ENCODE results near the gene RHBDL1. TPM values are rescaled to one million over a fixed set of nuclear protein-coding genes. Genes with fewer than 3 reads are reported as not detected.
A peak's percentile ranks its signal among the peaks of the same experiment; 100 is the strongest.

The RHBDL1 gene
- total and polyA plus RNA-seq, 2 donors (not counting 1 experiment from before 2014, with no cell fraction given): 0.76 to 7.1 TPM

DNA sequence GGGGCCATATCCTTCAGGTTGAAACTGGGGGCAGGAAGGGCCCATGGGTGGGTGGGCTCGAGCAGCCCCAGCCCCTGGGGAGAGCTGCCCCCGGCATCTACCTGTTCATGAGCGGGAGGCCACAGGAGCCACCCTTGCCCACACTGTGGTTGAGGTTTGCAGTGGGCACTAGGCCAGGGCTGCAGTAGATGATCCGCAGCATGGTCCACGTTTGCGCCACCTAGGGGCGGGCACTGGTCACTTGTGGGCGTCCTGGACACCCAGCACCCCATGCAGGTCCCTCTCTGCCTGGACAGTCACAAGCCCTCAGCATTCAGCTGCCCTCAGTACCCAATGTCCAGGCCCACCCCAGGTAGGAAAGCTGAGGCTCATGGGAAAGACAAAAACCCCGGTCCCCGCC lies 10.5 kb downstream of the RHBDL1 start:
- no peak overlapping the region for H3K9ac ChIP-seq (ENCODE audit: insufficient read depth, low read length)
- peaks cover 35% of the 10 kb centered on the region for H3K79me2 ChIP-seq (ENCODE audit: control insufficient read depth, insufficient read depth, low read length)
- peak; percentile 26 to 30 for DNase-seq (ENCODE audit: low read depth in 2 of 2)
- H3K27ac ChIP-seq (ENCODE audit: insufficient read depth, low read length): no peak overlapping the region
- no peaks in the 10 kb centered on the region for H3K27me3 ChIP-seq (ENCODE audit: control insufficient read depth, insufficient read depth, low read length)
- TF ChIP-seq EZH2 (IDR thresholded peaks at IDR 0.05; ENCODE audit: low read length, missing control alignments): no peak
- TF ChIP-seq, protein P1, sequence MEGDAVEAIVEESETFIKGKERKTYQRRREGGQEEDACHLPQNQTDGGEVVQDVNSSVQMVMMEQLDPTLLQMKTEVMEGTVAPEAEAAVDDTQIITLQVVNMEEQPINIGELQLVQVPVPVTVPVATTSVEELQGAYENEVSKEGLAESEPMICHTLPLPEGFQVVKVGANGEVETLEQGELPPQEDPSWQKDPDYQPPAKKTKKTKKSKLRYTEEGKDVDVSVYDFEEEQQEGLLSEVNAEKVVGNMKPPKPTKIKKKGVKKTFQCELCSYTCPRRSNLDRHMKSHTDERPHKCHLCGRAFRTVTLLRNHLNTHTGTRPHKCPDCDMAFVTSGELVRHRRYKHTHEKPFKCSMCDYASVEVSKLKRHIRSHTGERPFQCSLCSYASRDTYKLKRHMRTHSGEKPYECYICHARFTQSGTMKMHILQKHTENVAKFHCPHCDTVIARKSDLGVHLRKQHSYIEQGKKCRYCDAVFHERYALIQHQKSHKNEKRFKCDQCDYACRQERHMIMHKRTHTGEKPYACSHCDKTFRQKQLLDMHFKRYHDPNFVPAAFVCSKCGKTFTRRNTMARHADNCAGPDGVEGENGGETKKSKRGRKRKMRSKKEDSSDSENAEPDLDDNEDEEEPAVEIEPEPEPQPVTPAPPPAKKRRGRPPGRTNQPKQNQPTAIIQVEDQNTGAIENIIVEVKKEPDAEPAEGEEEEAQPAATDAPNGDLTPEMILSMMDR (conservative IDR thresholded peaks at IDR 0.05 in 1 of 2, IDR thresholded peaks at IDR 0.05 in 1 of 2; ENCODE audit: low read depth in 1 of 2, low read length in 2 of 2): peak; percentile 23 to 49
- no peak overlapping the region for H2AFZ ChIP-seq (ENCODE audit: low read length)
- H3K4me1 ChIP-seq (ENCODE audit: control insufficient read depth, extremely low read depth, insufficient read depth, low read length): peaks cover 20% of the 10 kb centered on the region
- peaks cover 38% of the 10 kb centered on the region for H3K36me3 ChIP-seq (ENCODE audit: control insufficient read depth, insufficient read depth, low read length)
- H3K4me3 ChIP-seq (replicated peaks in 1 of 4; ENCODE audit: control extremely low read depth in 1 of 4, insufficient read depth in 1 of 4, low read depth in 3 of 4, low read length in 4 of 4): no peak overlapping the region
- H4K20me1 ChIP-seq (ENCODE audit: control insufficient read depth, extremely low read depth, insufficient read depth, low read length): no peaks in the 10 kb centered on the region
- no peaks in the 10 kb centered on the region for H3K9me3 ChIP-seq (ENCODE audit: control insufficient read depth, insufficient read depth, low read depth, low read length)
- no peak overlapping the region for H3K4me2 ChIP-seq (ENCODE audit: extremely low read depth, insufficient read depth, low read length)

DNA sequence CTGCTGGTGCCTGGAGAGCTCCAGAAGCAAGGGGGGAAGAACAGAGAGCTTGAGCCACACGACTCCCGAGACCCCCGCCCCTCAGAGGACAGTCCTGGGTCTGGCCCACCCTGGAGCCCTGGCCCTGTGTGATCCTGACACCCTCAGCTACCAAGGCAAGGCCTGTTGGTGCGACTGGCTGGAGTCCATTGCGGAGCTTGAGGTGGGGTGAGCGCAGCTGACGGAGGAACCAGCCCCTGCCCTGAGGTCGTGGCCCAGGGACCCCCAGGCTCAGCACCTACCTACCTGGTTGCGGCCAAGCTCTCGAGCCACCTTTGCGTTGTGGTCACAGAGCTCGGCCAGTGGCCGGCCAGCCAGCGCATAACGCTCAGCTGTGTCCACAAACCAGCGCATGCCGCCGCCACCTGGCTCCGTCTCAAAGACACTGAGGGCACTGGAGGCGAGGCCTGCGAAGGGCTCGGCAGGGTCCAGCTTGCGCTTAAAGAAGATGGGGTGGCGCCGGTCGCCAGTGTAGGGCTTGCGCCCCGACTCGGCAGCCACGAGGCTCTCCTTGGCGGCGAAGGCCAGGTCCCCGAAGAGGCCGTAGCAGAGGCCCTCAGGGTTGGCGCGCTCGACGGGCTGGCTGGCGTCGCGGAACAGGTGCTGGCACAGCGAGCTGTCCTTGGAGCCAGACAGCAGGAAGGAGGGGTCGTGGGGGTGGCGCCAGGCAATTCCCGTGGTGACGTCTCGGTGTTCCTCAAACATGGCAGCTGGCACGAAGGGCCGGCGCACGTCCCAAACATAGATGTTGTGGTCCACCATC lies 11.2 kb downstream of the RHBDL1 start:
- H3K27ac ChIP-seq (ENCODE audit: insufficient read depth, low read length): no peak overlapping the region
- peaks cover 28% of the 10 kb centered on the region for H3K79me2 ChIP-seq (ENCODE audit: control insufficient read depth, insufficient read depth, low read length)
- H3K9ac ChIP-seq (ENCODE audit: insufficient read depth, low read length): no peak overlapping the region
- no peaks in the 10 kb centered on the region for H4K20me1 ChIP-seq (ENCODE audit: control insufficient read depth, extremely low read depth, insufficient read depth, low read length)
- H3K4me1 ChIP-seq (ENCODE audit: control insufficient read depth, extremely low read depth, insufficient read depth, low read length): peaks cover 14% of the 10 kb centered on the region
- no peak overlapping the region for H3K4me3 ChIP-seq (replicated peaks in 1 of 4; ENCODE audit: control extremely low read depth in 1 of 4, insufficient read depth in 1 of 4, low read depth in 3 of 4, low read length in 4 of 4)
- no peak overlapping the region for H3K4me2 ChIP-seq (ENCODE audit: extremely low read depth, insufficient read depth, low read length)
- no peak for TF ChIP-seq EZH2 (IDR thresholded peaks at IDR 0.05; ENCODE audit: low read length, missing control alignments)
- TF ChIP-seq, protein P1 (conservative IDR thresholded peaks at IDR 0.05 in 1 of 2, IDR thresholded peaks at IDR 0.05 in 1 of 2; ENCODE audit: low read depth in 1 of 2, low read length in 2 of 2): no peak
- H2AFZ ChIP-seq (ENCODE audit: low read length): no peak overlapping the region
- no peaks in the 10 kb centered on the region for H3K9me3 ChIP-seq (ENCODE audit: control insufficient read depth, insufficient read depth, low read depth, low read length)
- H3K27me3 ChIP-seq (ENCODE audit: control insufficient read depth, insufficient read depth, low read length): no peaks in the 10 kb centered on the region
- peaks cover 35% of the 10 kb centered on the region for H3K36me3 ChIP-seq (ENCODE audit: control insufficient read depth, insufficient read depth, low read length)
- DNase-seq (ENCODE audit: low read depth in 2 of 2): no peak

DNA sequence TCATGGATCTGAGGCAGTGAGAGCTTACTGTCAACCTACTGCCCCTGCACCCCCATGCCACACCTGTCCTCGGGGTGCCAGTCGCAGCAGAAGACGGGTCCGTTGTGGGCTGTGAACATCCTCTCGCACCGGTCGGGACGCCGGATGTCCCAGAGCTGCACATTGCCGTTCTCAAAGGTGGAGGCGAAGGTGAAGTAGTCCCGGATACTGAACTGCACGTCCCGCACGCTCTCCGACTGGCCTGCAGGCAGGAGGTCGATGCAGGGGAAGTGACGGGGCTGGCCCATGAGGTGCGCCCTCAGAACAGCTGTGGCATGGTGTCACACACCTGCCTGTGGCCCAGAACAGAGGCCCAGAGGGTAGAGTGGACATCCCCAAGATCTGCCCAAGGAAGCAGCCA lies 12.0 kb downstream of the RHBDL1 start:
- Histone ChIP-seq H2AFZ (ENCODE audit: low read length) (no peak overlapping the region), H3K36me3 (ENCODE audit: control insufficient read depth, insufficient read depth, low read length) (peaks cover 27% of the 10 kb centered on the region), H3K4me2 (ENCODE audit: extremely low read depth, insufficient read depth, low read length) (no peak overlapping the region), H3K9me3 (ENCODE audit: control insufficient read depth, insufficient read depth, low read depth, low read length) (no peaks in the 10 kb centered on the region), H3K79me2 (ENCODE audit: control insufficient read depth, insufficient read depth, low read length) (peaks cover 19% of the 10 kb centered on the region), H3K4me1 (ENCODE audit: control insufficient read depth, extremely low read depth, insufficient read depth, low read length) (peaks cover 9% of the 10 kb centered on the region), H3K4me3 (replicated peaks in 1 of 4; ENCODE audit: control extremely low read depth in 1 of 4, insufficient read depth in 1 of 4, low read depth in 3 of 4, low read length in 4 of 4) (no peak overlapping the region), H4K20me1 (ENCODE audit: control insufficient read depth, extremely low read depth, insufficient read depth, low read length) (no peaks in the 10 kb centered on the region), H3K9ac (ENCODE audit: insufficient read depth, low read length) (no peak overlapping the region), H3K27me3 (ENCODE audit: control insufficient read depth, insufficient read depth, low read length) (no peaks in the 10 kb centered on the region), H3K27ac (ENCODE audit: insufficient read depth, low read length) (no peak overlapping the region)
- TF ChIP-seq, protein P1 (conservative IDR thresholded peaks at IDR 0.05 in 1 of 2, IDR thresholded peaks at IDR 0.05 in 1 of 2; ENCODE audit: low read depth in 1 of 2, low read length in 2 of 2): no peak
- no peak for TF ChIP-seq EZH2 (IDR thresholded peaks at IDR 0.05; ENCODE audit: low read length, missing control alignments)
- DNase-seq (ENCODE audit: low read depth in 2 of 2): no peak

Measured in fibroblast of lung (primary cell).